ENCODE measurements around the gene WDR72. TPM values are rescaled to one million over a fixed set of nuclear protein-coding genes. Genes with fewer than 3 reads are reported as not detected.
"Not testable (repeated sequence)": the region's sequence is repeated elsewhere in the genome, so short reads cannot be mapped to it uniquely, and the experiment has no call there.

WDR72 gene
- total RNA-seq, 4 donors from 2014 or later = not detected

DNA sequence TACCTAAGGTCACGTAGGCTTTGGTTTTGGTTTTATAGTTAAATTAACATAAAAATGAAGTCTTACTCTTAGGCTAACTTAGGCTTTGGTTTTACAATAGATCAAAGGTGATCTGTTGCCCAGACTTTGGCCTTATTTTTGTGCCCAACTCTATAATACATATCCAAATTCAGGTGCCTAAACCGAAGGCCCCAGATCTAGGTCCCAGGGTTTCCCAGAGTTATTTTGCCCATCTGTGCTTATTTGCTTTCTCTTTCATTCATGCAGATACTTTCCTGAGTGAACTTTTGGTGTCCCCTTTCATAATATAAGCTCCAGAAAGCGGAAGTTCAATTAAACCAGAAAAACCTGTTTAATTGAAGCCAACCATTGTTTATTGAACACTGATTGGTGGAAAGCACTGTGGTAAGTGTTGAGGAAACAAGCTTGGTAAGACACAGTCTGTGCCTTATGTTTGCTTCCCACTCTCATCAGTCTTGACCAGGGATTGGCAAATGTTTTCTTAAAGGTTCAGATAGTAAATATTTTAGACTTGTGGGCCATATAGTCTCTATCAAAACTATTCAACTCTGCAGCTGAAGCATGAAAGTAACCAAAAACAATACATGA is 209.7 kb downstream of the WDR72 start:
- H3K27ac ChIP-seq (replicated peaks in 1 of 4) = no peak overlapping the region
- H3K9me3 ChIP-seq = no peaks in the 10 kb centered on the region
- no peaks in the 10 kb centered on the region for H3K4me1 ChIP-seq
- intact Hi-C loops (cut with DNase I) = no loop called here
- H3K36me3 ChIP-seq = no peaks in the 10 kb centered on the region
- no peak for TF ChIP-seq POLR2A (IDR thresholded peaks at IDR 0.05; ENCODE audit: low read depth)
- TF ChIP-seq, protein P1, sequence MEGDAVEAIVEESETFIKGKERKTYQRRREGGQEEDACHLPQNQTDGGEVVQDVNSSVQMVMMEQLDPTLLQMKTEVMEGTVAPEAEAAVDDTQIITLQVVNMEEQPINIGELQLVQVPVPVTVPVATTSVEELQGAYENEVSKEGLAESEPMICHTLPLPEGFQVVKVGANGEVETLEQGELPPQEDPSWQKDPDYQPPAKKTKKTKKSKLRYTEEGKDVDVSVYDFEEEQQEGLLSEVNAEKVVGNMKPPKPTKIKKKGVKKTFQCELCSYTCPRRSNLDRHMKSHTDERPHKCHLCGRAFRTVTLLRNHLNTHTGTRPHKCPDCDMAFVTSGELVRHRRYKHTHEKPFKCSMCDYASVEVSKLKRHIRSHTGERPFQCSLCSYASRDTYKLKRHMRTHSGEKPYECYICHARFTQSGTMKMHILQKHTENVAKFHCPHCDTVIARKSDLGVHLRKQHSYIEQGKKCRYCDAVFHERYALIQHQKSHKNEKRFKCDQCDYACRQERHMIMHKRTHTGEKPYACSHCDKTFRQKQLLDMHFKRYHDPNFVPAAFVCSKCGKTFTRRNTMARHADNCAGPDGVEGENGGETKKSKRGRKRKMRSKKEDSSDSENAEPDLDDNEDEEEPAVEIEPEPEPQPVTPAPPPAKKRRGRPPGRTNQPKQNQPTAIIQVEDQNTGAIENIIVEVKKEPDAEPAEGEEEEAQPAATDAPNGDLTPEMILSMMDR (IDR thresholded peaks at IDR 0.05) = no peak
- no peak for TF ChIP-seq EP300 (IDR thresholded peaks at IDR 0.05)
- no peak for TF ChIP-seq POLR2AphosphoS5 (IDR thresholded peaks at IDR 0.05)
- no peak overlapping the region for H3K4me3 ChIP-seq
- WGBS = 83% methylated on average over 3 of the region's 3 CpGs
- H3K27me3 ChIP-seq = no peaks in the 10 kb centered on the region
- no peak for DNase-seq (ENCODE audit: extremely low spot score)

DNA sequence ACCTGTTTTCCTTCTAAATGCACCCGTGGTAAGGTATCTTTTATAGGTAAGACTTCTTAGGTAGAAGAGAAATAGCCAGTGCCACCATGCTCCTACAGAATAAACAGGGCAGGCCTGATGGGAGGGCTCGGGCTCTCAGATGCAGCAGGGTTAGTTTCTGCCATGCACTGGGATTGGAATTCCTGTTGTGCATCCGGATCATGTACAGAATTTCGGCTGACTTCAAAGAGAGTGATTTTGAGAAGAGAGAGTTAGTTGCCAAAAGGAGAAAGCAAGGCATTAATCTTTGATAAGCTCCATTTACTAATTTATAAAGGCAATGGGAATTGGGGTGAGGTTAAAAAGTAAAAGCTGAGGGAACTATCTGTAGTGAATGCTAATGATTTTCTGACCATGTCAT is 211.2 kb downstream of the WDR72 start:
- Histone ChIP-seq H3K4me1 (no peaks in the 10 kb centered on the region), H3K27ac (replicated peaks in 1 of 4) (no peak overlapping the region), H3K36me3 (no peaks in the 10 kb centered on the region), H3K27me3 (no peaks in the 10 kb centered on the region), H3K9me3 (no peaks in the 10 kb centered on the region), H3K4me3 (no peak overlapping the region)
- intact Hi-C loops (cut with DNase I) = no loop called here
- TF ChIP-seq EP300 (IDR thresholded peaks at IDR 0.05) = no peak
- TF ChIP-seq POLR2A (IDR thresholded peaks at IDR 0.05; ENCODE audit: low read depth) = no peak
- TF ChIP-seq, protein P1 (IDR thresholded peaks at IDR 0.05) = no peak
- no peak for TF ChIP-seq POLR2AphosphoS5 (IDR thresholded peaks at IDR 0.05)
- DNase-seq (ENCODE audit: extremely low spot score) = no peak
- 77% methylated on average over 4 of the region's 4 CpGs for WGBS

DNA sequence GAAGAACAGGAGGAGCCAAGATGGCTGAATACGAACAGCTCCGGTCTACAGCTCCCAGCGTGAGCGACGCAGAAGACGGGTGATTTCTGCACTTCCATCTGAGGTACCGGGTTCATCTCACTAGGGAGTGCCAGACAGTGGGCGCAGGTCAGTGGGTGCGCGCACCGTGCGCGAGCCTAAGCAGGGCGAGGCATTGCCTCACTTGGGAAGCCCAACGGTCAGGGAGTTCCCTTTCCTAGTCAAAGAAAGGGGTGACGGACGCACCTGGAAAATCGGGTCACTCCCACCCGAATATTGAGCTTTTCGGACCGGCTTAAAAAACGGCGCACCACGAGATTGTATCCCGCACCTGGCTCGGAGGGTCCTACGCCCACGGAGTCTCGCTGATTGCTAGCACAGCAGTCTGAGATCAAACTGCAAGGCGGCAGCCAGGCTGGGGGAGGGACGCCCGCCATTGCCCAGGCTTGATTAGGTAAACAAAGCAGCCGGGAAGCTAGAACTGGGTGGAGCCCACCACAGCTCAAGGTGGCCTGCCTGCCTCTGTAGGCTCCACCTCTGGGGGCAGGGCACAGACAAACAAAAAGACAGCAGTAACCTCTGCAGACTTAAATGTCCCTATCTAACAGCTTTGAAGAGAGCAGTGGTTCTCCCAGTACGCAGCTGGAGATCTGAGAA is 218.7 kb downstream of the WDR72 start:
- H3K9me3 ChIP-seq; H3K36me3 ChIP-seq; H3K27ac ChIP-seq (replicated peaks in 1 of 4); DNase-seq (ENCODE audit: extremely low spot score); intact Hi-C loops (cut with DNase I); H3K4me1 ChIP-seq; H3K4me3 ChIP-seq; H3K27me3 ChIP-seq: not testable (repeated sequence)
- 92% methylated on average over 20 of the region's 34 CpGs for WGBS

DNA sequence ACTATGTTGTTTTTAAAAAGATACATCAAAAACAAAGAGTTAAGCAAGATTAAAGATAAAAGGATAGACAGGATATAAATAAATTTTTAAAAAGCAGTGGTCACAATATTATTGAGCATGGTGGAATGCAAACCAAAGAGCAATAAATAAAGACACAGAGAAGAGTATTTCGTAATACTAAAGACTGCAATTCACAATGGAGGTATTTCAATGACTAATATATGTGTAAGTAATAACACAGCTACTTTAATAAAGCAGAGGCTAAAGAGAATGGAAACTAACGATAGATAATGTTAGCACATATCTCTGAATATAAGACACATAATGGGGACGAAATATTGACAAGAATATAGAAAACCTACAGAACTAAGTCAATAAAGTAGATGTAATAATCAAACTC is 219.6 kb downstream of the WDR72 start:
- intact Hi-C loops (cut with DNase I) = no loop called here
- Histone ChIP-seq H3K27me3 (no peaks in the 10 kb centered on the region), H3K27ac (replicated peaks in 1 of 4) (no peak overlapping the region), H3K36me3 (no peaks in the 10 kb centered on the region), H3K9me3 (no peaks in the 10 kb centered on the region), H3K4me3 (no peak overlapping the region), H3K4me1 (no peaks in the 10 kb centered on the region)
- no peak for TF ChIP-seq EP300 (IDR thresholded peaks at IDR 0.05)
- no peak for TF ChIP-seq POLR2AphosphoS5 (IDR thresholded peaks at IDR 0.05)
- no peak for TF ChIP-seq POLR2A (IDR thresholded peaks at IDR 0.05; ENCODE audit: low read depth)
- TF ChIP-seq, protein P1 (IDR thresholded peaks at IDR 0.05) = no peak
- DNase-seq (ENCODE audit: extremely low spot score) = no peak
- WGBS = 75% methylated on average over 3 of the region's 3 CpGs

DNA sequence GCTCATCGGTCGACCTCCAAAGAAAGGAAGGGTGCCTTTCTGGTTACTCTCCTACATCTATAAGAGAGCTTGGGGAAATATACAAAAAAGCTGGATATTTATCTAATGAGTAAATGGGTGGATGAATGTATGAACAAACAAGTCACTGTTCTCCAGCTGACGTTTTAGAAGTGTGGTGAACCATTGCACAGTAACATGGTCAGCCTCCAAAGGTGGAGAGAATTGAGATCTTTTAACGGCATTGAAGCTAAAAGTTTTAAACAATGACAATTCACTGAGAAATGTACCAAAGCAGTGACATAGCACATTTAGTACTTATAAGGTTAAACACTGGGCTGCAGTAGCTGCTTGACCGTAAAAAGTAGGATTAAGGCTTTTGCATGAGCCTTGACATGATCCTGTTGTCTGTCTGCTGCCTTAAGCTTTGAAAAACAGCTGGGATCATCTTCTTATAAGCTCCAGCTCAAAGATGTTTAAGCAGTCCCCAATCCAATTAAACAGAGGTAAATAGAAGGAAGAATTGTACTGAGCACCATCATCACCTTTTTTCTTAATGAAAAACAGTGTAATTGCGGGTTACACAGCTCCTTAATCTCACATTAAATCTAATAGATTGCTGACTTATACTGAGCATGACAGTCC is 222.9 kb downstream of the WDR72 start:
- H3K4me3 ChIP-seq = no peak overlapping the region
- intact Hi-C loops (cut with DNase I) = no loop called here
- WGBS = 69% methylated on average over 6 of the region's 6 CpGs
- no peaks in the 10 kb centered on the region for H3K9me3 ChIP-seq
- H3K36me3 ChIP-seq = no peaks in the 10 kb centered on the region
- no peak overlapping the region for H3K27ac ChIP-seq (replicated peaks in 1 of 4)
- H3K27me3 ChIP-seq = no peaks in the 10 kb centered on the region
- no peak for DNase-seq (ENCODE audit: extremely low spot score)
- H3K4me1 ChIP-seq = no peaks in the 10 kb centered on the region
- TF ChIP-seq POLR2A (IDR thresholded peaks at IDR 0.05; ENCODE audit: low read depth) (no peak), POLR2AphosphoS5 (IDR thresholded peaks at IDR 0.05) (no peak), EP300 (IDR thresholded peaks at IDR 0.05) (no peak)
- TF ChIP-seq, protein P1 (IDR thresholded peaks at IDR 0.05) = no peak
